GM23248 (cell line): ENCODE measurements around the gene IQCF6.

ENCODE experiments used
- EZH2 ChIP-seq: fragments of 200-600 bp; sonication (generic); IDR thresholded peaks from 2 replicates; pipeline ENCODE4 v1.6.1; 2018; ENCODE audit warnings: antibody characterized with exemption, mild to moderate bottlenecking; ENCODE audit not compliant: insufficient read depth, poor library complexity, severe bottlenecking
- EZH2phosphoT487 ChIP-seq: fragments of 200-600 bp; sonication (generic); IDR thresholded peaks from 2 replicates; pipeline ENCODE4 v1.6.1; 2018; ENCODE audit warnings: antibody characterized with exemption, moderate library complexity, mild to moderate bottlenecking, low read depth; ENCODE audit not compliant: insufficient read depth

GRCh38 chr3:51792206-51792605, 13.2 kb upstream of the IQCF6 start:
- no peak for TF ChIP-seq EZH2
- TF ChIP-seq EZH2phosphoT487: no peak
